GM10266 (cell line): ENCODE measurements around the gene RFK.

ENCODE experiments used
- DNase-seq: peaks from one replicate; pipeline ENCODE4 v3.0.0; 2012; ENCODE audit errors: extremely low spot score
- TF ChIP-seq, protein P1 (sequence below): IDR thresholded peaks from 2 replicates; pipeline ENCODE4 v1.5.1; 2012; ENCODE audit warnings: mild to moderate bottlenecking, low read depth; ENCODE audit not compliant: control insufficient read depth, insufficient read depth; ENCODE audit errors: missing control alignments

RFK gene

GRCh38 chr9:76433406-76433805 is 39.2 kb upstream of the RFK start:
- TF ChIP-seq, protein P1, sequence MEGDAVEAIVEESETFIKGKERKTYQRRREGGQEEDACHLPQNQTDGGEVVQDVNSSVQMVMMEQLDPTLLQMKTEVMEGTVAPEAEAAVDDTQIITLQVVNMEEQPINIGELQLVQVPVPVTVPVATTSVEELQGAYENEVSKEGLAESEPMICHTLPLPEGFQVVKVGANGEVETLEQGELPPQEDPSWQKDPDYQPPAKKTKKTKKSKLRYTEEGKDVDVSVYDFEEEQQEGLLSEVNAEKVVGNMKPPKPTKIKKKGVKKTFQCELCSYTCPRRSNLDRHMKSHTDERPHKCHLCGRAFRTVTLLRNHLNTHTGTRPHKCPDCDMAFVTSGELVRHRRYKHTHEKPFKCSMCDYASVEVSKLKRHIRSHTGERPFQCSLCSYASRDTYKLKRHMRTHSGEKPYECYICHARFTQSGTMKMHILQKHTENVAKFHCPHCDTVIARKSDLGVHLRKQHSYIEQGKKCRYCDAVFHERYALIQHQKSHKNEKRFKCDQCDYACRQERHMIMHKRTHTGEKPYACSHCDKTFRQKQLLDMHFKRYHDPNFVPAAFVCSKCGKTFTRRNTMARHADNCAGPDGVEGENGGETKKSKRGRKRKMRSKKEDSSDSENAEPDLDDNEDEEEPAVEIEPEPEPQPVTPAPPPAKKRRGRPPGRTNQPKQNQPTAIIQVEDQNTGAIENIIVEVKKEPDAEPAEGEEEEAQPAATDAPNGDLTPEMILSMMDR = no peak
- no peak for DNase-seq

DNA sequence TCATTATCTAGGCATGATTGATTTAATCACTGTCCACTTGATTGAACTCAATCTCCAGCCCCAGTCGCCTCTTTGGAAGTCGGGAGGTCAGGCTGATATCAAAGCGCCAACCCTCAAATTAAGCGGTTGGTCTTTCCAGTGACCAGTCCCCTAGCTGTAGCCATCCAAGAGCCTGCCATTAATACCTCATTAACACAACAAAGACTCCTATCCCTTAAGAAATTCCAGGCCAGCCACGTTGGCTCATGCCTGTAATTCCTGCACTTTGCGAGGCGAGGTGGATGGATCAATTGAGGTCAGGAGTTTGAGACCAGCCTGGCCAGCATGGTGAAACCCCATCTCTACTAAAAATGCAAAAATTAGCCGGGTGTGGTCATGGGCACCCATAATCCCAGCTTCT is 37.4 kb upstream of the RFK start:
- no peak for DNase-seq
- TF ChIP-seq, protein P1 = no peak

GRCh38 chr9:76426807-76427419 is 32.7 kb upstream of the RFK start:
- TF ChIP-seq, protein P1 = no peak
- DNase-seq = no peak

GRCh38 chr9:76425677-76426453 is 31.6 kb upstream of the RFK start:
- no peak for DNase-seq
- TF ChIP-seq, protein P1 = no peak

GRCh38 chr9:76424491-76424890 is 30.3 kb upstream of the RFK start:
- no peak for DNase-seq
- TF ChIP-seq, protein P1 = no peak

- DNase-seq = no peak
- TF ChIP-seq, protein P1 = no peak
Measured at GRCh38 chr9:76423216-76424177, 29.3 kb upstream of the RFK start.
